ENCODE measurements around the gene HAS3. TPM values are rescaled to one million over a fixed set of nuclear protein-coding genes. Genes with fewer than 3 reads are reported as not detected.

The HAS3 gene
- total RNA-seq, 1 donor from 2014 or later, result 0.75 TPM

DNA sequence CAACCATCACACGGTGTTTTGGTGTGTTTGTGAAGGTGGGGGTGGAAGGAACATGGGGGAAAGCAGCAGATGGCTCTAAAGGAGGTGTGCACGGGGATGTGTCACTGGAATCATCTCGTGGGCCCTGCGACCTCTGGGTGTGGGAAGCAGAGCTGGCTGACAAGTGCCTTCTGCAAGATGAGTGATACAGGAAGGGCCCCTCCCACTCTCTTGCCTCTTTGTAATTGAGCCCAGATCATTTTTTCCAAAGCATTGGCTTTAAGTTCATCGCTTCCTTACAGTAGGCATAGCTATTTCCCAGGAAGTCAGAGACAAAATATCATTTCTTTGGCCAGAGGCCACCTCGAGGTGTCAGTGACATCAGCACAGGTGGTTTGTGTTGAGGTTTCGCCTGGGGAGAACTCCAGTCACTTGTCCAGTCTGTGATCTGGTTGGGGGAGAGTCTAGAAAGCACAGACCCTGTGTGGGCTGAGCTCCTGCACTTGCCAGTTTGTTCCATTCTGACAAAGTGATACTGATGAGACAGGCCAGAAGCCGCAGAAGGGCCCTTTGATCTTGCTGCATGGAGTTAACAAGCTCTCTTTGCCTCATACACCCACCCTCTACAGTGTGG is 60.9 kb downstream of the HAS3 start:
- no peak for DNase-seq (ENCODE audit: low read depth)
- Histone ChIP-seq H3K36me3 (ENCODE audit: control insufficient read depth, insufficient read depth, low read length) (peaks cover 2% of the 10 kb centered on the region), H3K27me3 (ENCODE audit: control insufficient read depth, insufficient read depth, low read length) (no peaks in the 10 kb centered on the region), H3K4me3 (ENCODE audit: low read depth, low read length) (no peak overlapping the region)
- TF ChIP-seq, protein P1, sequence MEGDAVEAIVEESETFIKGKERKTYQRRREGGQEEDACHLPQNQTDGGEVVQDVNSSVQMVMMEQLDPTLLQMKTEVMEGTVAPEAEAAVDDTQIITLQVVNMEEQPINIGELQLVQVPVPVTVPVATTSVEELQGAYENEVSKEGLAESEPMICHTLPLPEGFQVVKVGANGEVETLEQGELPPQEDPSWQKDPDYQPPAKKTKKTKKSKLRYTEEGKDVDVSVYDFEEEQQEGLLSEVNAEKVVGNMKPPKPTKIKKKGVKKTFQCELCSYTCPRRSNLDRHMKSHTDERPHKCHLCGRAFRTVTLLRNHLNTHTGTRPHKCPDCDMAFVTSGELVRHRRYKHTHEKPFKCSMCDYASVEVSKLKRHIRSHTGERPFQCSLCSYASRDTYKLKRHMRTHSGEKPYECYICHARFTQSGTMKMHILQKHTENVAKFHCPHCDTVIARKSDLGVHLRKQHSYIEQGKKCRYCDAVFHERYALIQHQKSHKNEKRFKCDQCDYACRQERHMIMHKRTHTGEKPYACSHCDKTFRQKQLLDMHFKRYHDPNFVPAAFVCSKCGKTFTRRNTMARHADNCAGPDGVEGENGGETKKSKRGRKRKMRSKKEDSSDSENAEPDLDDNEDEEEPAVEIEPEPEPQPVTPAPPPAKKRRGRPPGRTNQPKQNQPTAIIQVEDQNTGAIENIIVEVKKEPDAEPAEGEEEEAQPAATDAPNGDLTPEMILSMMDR (IDR thresholded peaks at IDR 0.05; ENCODE audit: insufficient read depth, low read length, poor library complexity, severe bottlenecking), result no peak

DNA sequence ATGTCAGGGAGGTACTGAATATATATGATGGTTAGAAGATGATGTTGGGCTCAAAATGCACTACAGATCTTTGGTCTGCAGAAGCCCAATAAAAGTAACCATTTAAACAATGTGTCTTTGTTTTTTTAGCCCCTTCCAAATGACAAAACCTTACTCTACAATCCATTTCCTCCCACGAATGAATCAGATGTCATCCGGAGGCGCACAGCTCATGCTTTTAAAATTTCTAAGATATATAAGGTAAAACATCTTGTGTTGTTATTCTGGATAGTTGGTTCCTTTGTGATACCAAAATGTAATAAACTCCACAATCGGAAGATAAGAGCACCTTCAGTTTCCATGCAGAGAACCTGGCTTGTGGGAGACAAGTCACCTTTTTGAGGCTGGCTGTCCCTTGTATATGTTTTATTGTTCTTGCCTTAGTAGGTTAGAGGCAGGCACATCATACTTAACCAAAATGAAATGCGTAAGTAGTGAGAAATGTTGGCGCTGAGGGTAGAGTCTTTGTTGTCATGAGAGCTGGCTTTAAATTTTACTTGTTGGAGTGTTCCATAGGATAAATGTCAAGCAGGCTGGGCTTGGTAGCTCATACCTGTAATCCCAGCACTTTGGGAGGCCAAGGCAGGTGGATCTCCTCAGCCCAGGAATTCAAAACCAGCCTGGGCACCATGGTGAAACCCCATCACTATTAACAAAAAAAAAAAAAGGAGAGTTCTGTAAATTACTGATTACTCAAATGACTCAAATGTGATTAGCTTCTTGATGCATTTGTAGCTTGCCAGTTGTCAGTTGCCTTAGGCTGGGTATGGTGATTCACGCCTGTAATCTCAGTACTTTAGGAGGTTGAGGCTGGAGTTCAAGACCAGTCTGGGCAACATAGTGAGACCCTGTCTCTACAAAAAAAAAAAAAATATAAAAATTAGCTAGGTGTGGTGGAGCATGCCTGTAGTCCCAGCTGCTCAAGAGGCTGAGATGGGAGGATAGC is 61.8 kb downstream of the HAS3 start:
- H3K4me3 ChIP-seq (ENCODE audit: low read depth, low read length), result no peak overlapping the region
- no peak for DNase-seq (ENCODE audit: low read depth)
- no peaks in the 10 kb centered on the region for H3K27me3 ChIP-seq (ENCODE audit: control insufficient read depth, insufficient read depth, low read length)

More for the DNA sequence above, 61.8 kb downstream of the HAS3 start:
- TF ChIP-seq, protein P1 (IDR thresholded peaks at IDR 0.05; ENCODE audit: insufficient read depth, low read length, poor library complexity, severe bottlenecking), result no peak
- peaks cover 2% of the 10 kb centered on the region for H3K36me3 ChIP-seq (ENCODE audit: control insufficient read depth, insufficient read depth, low read length)

Other genes with a start within 250 kb of the HAS3 start
- gene CHTF8, start 26.9 kb downstream of the HAS3 start, total RNA-seq, result 136 and 145 TPM in 2 replicates
- 32.3 and 32.8 TPM in 2 replicates for gene UTP4, start 27.0 kb downstream of the HAS3 start, total RNA-seq
- gene SNTB2, start 81.5 kb downstream of the HAS3 start, total RNA-seq, result 9.0 and 28.8 TPM in 2 replicates
- gene VPS4A, start 205.7 kb downstream of the HAS3 start, total RNA-seq, result 38.1 and 42.2 TPM in 2 replicates
- 28.7 and 32.3 TPM in 2 replicates for gene PDF, start 224.9 kb downstream of the HAS3 start, total RNA-seq
- 44.8 and 68.0 TPM in 2 replicates for gene COG8, start 233.9 kb downstream of the HAS3 start, total RNA-seq
- 26.5 and 26.6 TPM in 2 replicates for gene NIP7, start 234.1 kb downstream of the HAS3 start, total RNA-seq
- gene TMED6, start 246.1 kb downstream of the HAS3 start, total RNA-seq, result not detected in 2 replicates

Measured in kidney epithelial cell (primary cell).